NCI-H146 treated with DMSO at 0.1 percent for 48 hours (cell line): ENCODE results near the gene CLEC2D.
"Not testable (repeated sequence)": the region's sequence is repeated elsewhere in the genome, so short reads cannot be mapped to it uniquely, and the experiment has no call there.

Source experiments
- DNase-seq: peaks from one replicate; lab custom pipeline; 2025; ENCODE audit not compliant: unreplicated experiment; lab: John Stamatoyannopoulos, UW

Gene CLEC2D

GRCh38 chr12:9669534-9669933 lies at the start of gene CLEC2D:
TSS of gene CLEC2D (plus strand) at chr12:9669713. CDS start at chr12:9669735, 22 bp downstream.
- DNase-seq = no peak

GRCh38 chr12:9625019-9625418 lies 44.5 kb upstream of the CLEC2D start:
- DNase-seq = no peak

DNA sequence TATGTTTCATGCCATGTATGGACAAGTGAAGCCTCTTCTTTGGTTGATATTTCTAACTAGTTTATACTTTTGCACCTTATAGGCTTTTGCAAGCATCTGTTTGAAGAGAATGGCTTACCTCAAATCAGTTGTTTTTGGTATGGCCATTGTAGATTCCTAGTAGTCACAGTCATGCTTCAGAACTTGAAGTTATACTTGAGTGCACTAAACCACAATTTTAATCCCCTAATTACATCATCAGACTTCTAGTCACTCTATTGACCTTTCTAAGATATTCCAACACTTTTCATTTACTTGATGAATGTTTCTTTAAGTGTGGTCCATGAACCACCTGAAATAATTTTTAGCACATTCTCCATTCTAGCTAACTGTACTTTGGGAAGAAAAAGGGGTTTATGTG lies 43.2 kb upstream of the CLEC2D start:
- no peak for DNase-seq

- no peak for DNase-seq
Observed at GRCh38 chr12:9626821-9627220, 42.7 kb upstream of the CLEC2D start.

DNA sequence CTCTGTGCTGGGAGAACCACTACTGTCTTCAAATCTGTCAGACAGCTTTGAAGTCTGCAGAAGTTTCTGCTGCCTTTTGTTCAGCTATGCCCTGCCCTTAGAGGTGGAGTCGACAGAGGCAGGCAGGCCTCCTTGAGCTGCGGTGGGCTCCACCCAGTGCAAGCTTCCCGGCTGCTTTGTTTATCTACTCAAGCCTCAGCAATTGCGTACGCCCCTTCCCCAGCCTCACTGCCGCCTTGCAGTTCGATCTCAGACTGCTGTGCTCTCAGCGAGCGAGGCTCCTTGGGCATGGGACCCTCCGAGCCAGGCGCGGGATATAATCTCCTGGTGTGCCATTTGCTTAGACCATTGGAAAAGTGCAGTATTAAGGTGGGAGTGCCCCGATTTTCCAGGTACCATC lies 36.7 kb upstream of the CLEC2D start:
- no peak for DNase-seq

DNA sequence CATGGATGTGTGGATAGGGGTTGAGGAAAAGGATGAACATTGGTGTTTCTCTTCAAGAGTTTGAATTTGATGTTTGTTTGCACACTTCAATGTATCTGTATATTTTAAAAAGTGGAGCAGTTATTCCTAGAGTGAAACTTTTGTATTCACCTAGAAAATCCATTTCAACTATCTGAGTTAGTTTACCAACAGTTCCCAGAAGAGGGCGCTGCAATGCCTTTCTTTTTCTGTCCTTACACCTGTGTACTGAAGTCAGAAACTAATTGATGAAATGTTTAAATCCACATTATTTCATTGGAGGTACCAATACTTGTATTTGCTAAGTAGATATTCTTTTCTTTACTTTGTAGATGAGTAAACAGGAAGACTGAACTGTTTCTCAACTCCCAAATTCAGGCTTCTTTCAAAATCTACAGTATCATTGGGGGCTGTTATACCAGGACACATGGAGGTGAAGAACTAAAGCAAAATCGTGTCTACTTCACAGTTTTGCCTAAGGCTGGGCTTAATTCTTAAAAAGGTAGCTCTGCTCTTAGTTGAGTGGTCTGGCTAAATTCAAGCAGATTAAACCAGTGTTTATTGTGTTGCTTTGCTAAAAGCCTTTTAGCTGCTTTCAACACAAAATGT lies 35.2 kb upstream of the CLEC2D start:
- peak; percentile 29 for DNase-seq

DNA sequence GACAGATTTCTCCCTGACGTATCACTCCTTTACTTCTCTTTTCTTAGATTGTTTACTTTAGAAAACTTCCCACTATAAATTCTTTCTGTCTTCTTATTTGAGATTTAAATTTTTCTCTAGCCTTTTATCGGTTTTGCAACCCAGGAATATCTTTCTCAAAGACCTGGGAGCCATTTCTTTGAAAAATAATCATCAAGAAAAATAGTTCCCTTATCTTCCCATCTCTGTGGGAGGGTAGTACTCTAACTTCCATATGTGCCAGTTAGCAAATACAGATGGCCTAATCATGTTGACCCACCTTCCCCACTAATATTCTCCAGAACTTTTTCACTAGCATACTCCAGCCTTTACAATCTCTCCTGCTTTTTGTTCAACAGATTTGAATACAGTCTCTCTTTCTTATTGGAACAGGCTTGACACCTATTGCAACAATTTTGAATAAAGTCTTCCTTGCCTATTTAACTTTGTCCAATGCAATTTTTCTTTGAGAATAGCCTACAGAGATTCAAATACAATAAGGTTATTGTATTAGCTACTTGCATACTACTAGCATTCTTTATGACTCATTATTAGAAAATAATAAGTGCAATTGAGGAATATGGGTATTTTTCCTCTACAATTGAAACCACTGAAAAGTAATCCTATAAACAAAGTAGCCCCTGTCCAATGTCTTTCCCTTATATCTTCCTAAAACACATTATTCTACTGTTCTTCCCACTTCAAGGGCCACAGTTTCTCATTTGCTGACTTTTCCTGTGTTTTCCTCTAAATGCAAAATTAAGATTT lies 34.4 kb upstream of the CLEC2D start:
- DNase-seq = no peak

- DNase-seq = no peak
Observed at GRCh38 chr12:9636150-9636850, 33.2 kb upstream of the CLEC2D start.

DNA sequence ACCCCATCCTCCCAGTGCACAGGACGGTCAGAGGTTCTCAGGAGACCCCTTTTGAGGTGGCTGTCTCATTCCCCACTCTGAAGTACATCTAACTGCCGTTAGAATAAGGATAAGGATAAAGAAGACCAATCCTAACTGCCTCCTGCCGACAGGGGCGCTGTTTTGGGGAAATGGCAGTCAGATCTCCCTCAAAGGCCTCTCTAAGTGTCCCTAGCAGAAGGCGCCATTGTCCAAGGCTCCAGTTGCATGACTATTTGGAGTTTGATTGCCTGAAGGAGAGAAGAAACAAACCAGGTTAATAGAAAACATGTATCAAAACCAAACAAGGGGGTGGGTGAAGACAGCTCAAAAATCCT lies 32.7 kb upstream of the CLEC2D start:
- no peak for DNase-seq

DNA sequence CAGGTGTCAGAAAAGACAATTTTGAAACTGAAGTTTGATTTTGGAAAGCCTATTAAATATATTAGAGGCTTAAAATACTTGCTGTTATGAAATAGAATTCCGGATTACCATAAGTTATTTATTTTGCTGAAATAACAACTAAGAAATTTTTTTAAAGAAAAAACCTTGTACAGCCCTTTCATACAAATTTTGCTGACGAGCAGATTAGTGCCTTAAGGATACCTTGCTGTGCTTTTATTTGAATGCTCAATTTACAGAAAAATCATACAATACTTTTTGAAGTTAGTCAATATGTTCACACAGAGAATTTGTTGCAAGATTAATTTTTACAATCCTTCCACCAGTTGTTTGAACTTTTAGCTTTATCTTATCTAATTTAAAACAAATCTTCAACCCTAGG lies 29.5 kb upstream of the CLEC2D start:
- no peak for DNase-seq

DNA sequence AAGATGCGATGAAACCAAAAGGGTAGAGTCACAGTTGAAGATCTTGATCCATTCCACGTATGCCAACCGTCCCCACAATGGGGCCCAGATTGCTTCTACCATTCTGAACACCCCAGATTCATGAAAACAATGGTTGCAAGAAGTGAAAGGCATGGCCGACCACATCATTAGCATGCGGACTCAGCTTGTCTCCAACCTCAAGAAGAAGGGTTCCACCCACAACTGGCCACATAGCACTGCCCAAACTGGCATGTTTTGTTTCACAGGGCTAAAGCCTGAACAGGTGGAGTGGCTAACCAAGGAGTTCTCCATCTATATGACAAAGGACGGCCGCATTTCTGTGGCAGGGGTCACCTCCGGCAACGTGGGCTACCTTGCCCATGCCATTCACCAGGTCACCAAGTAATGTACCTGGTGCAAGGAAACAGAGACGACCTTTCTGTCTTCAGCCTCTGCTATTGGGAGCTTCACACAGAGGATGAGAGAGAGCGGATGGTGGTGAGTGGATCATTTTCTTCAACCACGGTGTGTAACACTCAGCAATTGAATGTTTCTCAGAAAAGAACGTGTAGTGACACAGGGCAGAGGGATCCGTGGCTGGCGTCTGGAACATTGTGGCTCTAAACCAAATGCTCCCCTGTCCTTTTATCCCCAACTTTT lies 26.8 kb upstream of the CLEC2D start:
- no peak for DNase-seq

- DNase-seq = no peak
Observed at GRCh38 chr12:9643266-9643660, 26.2 kb upstream of the CLEC2D start.

DNA sequence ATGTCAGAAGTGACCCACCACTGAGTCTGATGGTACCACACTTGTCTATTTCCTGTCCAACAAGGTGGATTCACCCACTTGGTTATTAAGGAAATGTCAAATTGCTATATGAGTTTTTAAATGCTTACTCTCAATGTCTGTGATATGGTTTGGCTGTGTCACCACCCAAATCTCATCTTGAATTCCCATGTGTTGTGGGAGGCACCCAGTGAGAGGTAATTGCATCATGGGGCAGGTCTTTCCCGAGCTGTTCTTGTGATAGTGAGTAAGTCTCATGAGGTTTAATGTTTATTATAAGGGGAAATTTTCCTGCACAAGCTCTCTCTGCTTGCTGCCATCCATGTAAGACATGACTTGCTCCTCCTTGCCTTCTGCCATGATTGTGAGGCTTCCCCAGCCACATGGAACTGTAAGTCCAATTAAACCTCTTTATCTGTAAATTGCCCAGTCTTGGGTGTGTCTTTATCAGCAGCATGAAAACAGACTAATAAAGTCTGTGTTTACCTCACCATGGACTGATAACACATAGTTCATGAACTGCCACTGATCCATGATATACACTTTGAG lies 24.4 kb upstream of the CLEC2D start:
- DNase-seq = not testable (repeated sequence)

DNA sequence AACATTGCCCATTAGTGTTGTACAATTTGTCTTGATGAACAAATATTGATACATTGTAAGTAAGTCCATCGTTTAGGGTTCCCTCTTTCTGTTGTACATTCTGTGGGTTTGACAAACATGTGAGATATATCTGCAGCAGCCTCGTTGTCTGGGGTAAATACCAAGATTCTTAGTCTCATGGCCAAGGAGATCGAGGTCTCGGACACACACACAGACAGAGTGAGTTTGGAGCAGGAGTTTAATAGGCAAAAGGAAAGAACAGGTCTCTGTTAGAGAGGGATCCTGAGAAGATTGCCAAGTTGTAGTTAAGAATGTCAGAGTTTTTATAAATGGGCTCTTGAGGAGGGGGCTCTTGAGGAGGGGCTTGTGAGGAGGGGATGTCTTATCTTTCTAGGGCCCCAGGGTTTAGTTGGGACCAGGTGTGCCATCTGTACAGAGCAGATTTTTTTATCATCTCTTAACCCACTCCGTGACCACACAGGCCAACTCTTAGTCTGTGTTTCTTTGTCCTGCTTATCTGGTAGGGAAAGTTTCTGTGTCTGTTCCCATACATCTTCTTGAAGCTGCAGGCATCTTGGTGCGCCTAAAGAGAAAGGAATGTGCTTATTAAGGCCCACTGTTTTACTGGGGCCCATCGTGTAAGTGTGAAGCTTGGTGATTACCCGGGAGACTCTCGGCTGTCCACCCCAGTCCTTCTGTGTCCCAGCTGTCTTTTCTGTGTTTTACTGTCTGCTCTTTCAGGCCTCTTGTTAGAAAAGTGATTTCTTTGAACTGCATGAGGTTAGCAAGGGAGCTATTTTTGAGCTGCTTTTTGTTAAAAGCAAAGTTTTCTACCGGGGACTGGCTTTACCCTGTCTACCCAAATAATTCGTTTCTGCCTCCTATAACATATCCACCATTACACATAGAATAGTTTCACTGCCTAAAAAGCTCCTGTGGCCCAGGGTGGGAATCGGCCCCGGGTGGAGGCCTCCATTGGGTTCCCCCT lies 22.4 kb upstream of the CLEC2D start:
- DNase-seq = peak; percentile 32

DNA sequence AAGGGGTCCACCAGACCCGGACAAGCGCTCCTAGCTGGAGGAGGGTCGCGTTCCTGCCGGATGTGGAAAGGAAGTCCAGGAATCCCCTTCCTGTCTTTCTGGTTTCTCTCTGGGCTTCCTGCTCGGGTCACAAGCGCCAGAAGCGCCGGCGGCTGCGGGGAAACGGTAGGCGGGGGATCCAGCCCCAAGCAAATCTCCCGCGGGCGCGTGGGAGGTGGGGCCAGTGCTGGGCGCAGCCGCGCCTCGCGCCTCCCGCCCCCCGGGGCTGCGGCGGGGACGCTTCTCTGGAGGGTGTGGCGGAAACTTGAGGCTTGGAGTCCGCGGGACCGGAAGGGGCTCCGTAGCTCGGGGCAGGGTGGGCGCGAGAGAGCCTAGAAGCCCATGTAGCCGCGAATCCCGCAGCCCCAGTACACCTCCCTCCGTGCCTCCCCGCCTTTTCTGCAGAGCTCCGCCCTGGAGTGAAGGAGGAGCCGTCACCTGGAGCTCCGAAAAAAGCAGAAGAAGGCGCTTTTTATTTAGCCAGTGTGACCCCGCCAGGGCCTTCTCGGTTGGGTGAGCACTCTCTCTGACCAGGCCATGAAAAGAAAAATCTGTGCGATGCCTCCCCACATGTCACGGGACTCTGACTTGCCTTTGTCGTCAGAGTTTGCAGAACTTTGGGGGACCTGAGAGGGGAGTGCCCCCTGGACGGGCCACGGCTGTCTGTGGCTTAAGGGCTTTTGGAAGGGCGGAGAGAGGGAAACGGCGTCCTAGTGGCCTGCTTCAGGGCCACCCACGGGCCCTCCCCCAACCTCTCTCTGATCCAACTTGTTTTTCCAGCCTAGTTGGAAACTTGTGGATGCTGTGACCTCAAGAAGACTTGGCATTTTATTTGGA lies 21.4 kb upstream of the CLEC2D start:
- DNase-seq = peak; percentile 90

DNA sequence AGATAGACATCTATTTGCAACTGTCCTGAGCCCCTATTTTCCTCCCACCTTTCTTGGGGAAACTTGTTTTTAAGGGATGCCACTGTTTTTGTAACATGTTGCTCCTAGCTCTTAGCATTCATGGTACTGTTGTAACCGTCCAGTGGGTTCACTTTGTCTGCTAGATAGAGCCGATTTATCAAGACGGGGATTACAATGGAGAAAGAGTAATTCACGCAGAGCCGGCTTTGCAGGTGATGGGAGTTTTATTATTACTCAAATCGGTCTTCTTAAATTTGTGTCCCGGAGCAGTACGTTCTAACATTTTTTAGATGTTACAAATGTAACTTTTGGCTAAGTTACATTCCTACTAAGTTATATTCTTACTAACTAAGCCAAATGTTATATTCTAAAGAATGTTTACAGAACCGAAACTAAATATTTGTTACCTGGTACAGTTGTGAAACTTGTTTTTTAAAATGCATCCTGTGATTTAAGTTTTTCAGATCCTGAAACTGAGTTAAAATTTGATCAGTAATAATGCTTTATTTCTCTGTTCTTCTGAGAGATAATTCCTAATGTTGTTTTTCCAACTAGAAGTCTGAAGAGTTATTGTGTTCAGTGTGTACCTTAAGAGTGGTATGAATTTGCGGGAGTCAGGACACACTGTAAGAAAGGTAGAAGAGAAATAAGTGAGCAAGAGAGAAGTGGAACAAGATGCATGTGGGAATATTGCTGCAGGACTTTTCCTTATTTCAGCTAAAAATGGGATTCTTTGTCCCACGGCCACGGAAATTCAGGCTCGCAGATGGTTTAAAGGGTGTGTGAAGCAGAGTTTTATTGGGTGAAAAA lies 20.6 kb upstream of the CLEC2D start:
- DNase-seq = no peak

DNA sequence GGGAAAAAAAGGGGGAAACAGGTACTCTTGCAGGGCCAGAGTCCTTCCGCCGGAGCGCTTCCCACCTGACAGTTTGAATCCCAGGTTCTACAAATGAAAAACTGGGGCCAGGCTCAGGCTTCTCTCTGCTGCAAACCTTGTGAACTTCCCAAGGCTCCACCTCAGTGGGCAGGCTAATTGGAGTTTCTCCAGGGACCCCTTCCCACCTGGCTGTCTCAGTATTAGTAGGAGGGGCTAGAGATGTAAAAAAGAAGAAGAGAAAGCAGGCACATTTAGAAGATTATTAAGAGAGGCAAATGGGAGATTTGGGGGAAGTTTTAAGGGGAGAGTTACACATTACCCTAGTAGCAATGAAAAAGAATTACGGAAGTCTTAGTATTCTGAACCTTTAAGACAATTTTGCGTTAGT lies 20.0 kb upstream of the CLEC2D start:
- DNase-seq = no peak

- DNase-seq = no peak
Observed at GRCh38 chr12:9650151-9650576, 19.3 kb upstream of the CLEC2D start.
